Mesenchymal stem cell (in vitro differentiated cells and primary cell): ENCODE measurements around the gene GOLIM4.

Experiments used
- DNase-seq: peaks from one replicate; pipeline ENCODE4 v3.0.0-alpha.2; 2013
- H2AFZ ChIP-seq: one replicate; pipeline ENCODE4 v1.6.1; 2013; ENCODE audit warnings: low read depth, mild to moderate bottlenecking, control low read depth, inconsistent platforms, low read length, moderate library complexity
- H2AK5ac ChIP-seq: 2 replicates; pipeline ENCODE4 v1.6.1; 2013; ENCODE audit warnings: low read length, moderate library complexity, mild to moderate bottlenecking, inconsistent platforms; ENCODE audit not compliant: severe bottlenecking
- H2BK120ac ChIP-seq: one replicate; pipeline ENCODE4 v1.6.1; 2013; ENCODE audit warnings: low read depth, mild to moderate bottlenecking, inconsistent platforms, low read length, moderate library complexity
- H2BK12ac ChIP-seq, 2 experiments: one replicate each; pipeline ENCODE4 v1.6.1; 2013; ENCODE audit warnings: inconsistent platforms in 2 of 2, low read length in 2 of 2, mild to moderate bottlenecking in 2 of 2, moderate library complexity in 2 of 2, control low read depth in 1 of 2
- H2BK15ac ChIP-seq: one replicate; pipeline ENCODE4 v1.6.1; 2013; ENCODE audit warnings: mild to moderate bottlenecking, low read depth, inconsistent platforms; ENCODE audit not compliant: poor library complexity, severe bottlenecking
- H2BK5ac ChIP-seq: 2 replicates; pipeline ENCODE4 v1.6.1; 2013; ENCODE audit warnings: low read depth, mild to moderate bottlenecking, low read length, control low read depth, inconsistent platforms; ENCODE audit not compliant: poor library complexity, severe bottlenecking
- H3K14ac ChIP-seq, 2 experiments: one replicate each; pipeline ENCODE4 v1.6.1; 2013; ENCODE audit warnings: inconsistent platforms in 2 of 2, low read length in 2 of 2, control low read depth in 1 of 2, mild to moderate bottlenecking in 1 of 2, moderate library complexity in 1 of 2
- H3K18ac ChIP-seq, 2 experiments: one replicate each; pipeline ENCODE4 v1.6.1; 2013; ENCODE audit warnings: inconsistent platforms in 2 of 2, low read length in 2 of 2, control low read depth in 1 of 2, low read depth in 1 of 2, mild to moderate bottlenecking in 1 of 2
- H3K23ac ChIP-seq, 2 experiments: one replicate each; pipeline ENCODE4 v1.6.1; 2013; ENCODE audit warnings: inconsistent platforms in 2 of 2, low read length in 2 of 2, mild to moderate bottlenecking in 2 of 2, moderate library complexity in 2 of 2, control low read depth in 1 of 2
- H3K27ac ChIP-seq: 2 replicates; pipeline ENCODE4 v1.5.1; 2013; ENCODE audit warnings: mild to moderate bottlenecking, moderate library complexity, low read length, control low read depth, inconsistent platforms; ENCODE audit not compliant: poor library complexity, severe bottlenecking
- H3K27me3 ChIP-seq, 2 experiments: 2 replicates each; pipeline versions ENCODE4 v1.6.1 to v1.7.0; 2013; ENCODE audit warnings: low read length in 2 of 2, mild to moderate bottlenecking in 2 of 2, moderate library complexity in 2 of 2, control low read depth in 1 of 2, inconsistent platforms in 1 of 2; ENCODE audit not compliant: control insufficient read depth in 1 of 2, insufficient read depth in 1 of 2
- H3K36me3 ChIP-seq, 2 experiments: 2 replicates each; pipeline versions ENCODE4 v1.6.1 to v1.7.0; 2013; ENCODE audit warnings: low read length in 2 of 2, control low read depth in 1 of 2, inconsistent platforms in 1 of 2, low read depth in 1 of 2, mild to moderate bottlenecking in 1 of 2; ENCODE audit not compliant: insufficient read depth in 2 of 2, control insufficient read depth in 1 of 2
- H3K4ac ChIP-seq, 2 experiments: one replicate each; pipeline ENCODE4 v1.6.1; 2013; ENCODE audit warnings: inconsistent platforms in 2 of 2, low read length in 2 of 2, mild to moderate bottlenecking in 2 of 2, moderate library complexity in 2 of 2, control low read depth in 1 of 2, low read depth in 1 of 2
- H3K4me1 ChIP-seq: 2 replicates; pipeline ENCODE4 v1.6.1; 2013; ENCODE audit warnings: low read depth, low read length, control low read depth; ENCODE audit not compliant: control insufficient read depth, insufficient read depth
- H3K4me2 ChIP-seq: 2 replicates; pipeline ENCODE4 v1.6.1; 2013; ENCODE audit warnings: low read length, mild to moderate bottlenecking, inconsistent platforms; ENCODE audit not compliant: poor library complexity, severe bottlenecking
- H3K4me3 ChIP-seq, 2 experiments: 2 replicates each; pipeline versions ENCODE4 v1.5.1 to v1.7.0; 2013; ENCODE audit warnings: low read length in 2 of 2, mild to moderate bottlenecking in 2 of 2, control low read depth in 1 of 2, low read depth in 1 of 2; ENCODE audit not compliant: insufficient read depth in 1 of 2
- H3K79me1 ChIP-seq: replicated peaks from 2 replicates; pipeline ENCODE4 v1.6.1; 2013; ENCODE audit warnings: mild to moderate bottlenecking, control low read depth, low read length, inconsistent platforms; ENCODE audit not compliant: poor library complexity, severe bottlenecking
- H3K9ac ChIP-seq: 2 replicates; pipeline ENCODE4 v1.7.0; 2013; ENCODE audit warnings: mild to moderate bottlenecking, low read length, moderate library complexity
- H3K9me3 ChIP-seq: 2 replicates; pipeline ENCODE4 v1.7.0; 2013; ENCODE audit warnings: mild to moderate bottlenecking, low read length; ENCODE audit not compliant: control insufficient read depth
- H4K8ac ChIP-seq: one replicate; pipeline ENCODE4 v1.6.1; 2013; ENCODE audit warnings: inconsistent platforms, mild to moderate bottlenecking, low read length, moderate library complexity
- H4K91ac ChIP-seq: one replicate; pipeline ENCODE4 v1.6.1; 2013; ENCODE audit warnings: mild to moderate bottlenecking, low read length, inconsistent platforms
- WGBS: methylation state at CpG from one replicate; pipeline ENCODE4 v1.1.7; 2013; ENCODE audit warnings: mixed read lengths; 5-methylcytosine and 5-hydroxymethylcytosine counted together

GOLIM4 gene

DNA sequence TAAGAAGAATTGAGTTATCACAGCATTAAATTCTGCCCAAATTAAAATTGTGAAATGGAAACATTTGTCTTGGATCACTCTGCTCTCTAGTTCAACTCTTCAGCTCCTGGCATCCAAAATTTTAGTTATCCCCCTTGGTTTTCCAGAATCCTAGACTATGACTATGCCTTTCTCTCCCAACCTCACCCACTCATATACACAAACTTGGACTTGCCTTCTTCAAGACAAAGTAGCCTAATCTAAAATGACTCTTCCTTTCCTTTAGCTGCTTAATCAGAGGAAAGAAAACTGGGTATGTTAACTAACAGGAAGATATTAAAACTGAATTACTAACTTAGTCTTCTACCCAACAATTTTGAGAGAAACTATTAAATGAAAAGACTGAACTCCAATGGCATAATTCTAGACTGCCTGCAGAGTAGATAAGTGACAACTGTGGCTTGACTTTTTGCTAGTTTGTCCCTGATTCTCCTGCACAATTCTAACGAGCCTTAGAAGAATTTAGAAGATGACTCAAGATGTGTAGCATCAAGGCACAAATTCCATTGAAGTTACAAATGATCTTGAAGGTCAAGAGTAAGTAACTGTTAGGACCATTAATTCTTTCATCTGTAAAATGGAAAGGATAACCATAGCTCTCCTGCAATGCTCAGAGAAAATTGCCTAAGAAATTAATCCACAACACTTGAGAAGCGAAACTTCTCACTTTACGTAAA is 5.2 kb upstream of the GOLIM4 start:
- H4K91ac ChIP-seq: no peak overlapping the region
- no peak overlapping the region for H2BK12ac ChIP-seq
- H3K14ac ChIP-seq: no peak overlapping the region
- no peak overlapping the region for H4K8ac ChIP-seq
- H3K23ac ChIP-seq: no peak overlapping the region
- no peak overlapping the region for H2AK5ac ChIP-seq
- H3K79me1 ChIP-seq: no peaks in the 10 kb centered on the region
- H2AFZ ChIP-seq: no peak overlapping the region
- no peaks in the 10 kb centered on the region for H3K9me3 ChIP-seq
- peak overlapping the region in 1 of 2 experiments; percentile 21 for H3K4me3 ChIP-seq
- 46% methylated on average over 3 of the region's 3 CpGs for WGBS
- no peak overlapping the region for H2BK120ac ChIP-seq
- H3K4me2 ChIP-seq: no peak overlapping the region
- DNase-seq: peak; percentile 37
- peak overlapping the region; percentile 55 for H3K9ac ChIP-seq
- no peak overlapping the region for H2BK5ac ChIP-seq
- H3K4ac ChIP-seq: no peak overlapping the region
- no peaks in the 10 kb centered on the region for H3K4me1 ChIP-seq
- no peaks in the 10 kb centered on the region for H3K36me3 ChIP-seq
- no peak overlapping the region for H3K18ac ChIP-seq
- no peak overlapping the region for H2BK15ac ChIP-seq
- H3K27me3 ChIP-seq: no peaks in the 10 kb centered on the region
- no peak overlapping the region for H3K27ac ChIP-seq

DNA sequence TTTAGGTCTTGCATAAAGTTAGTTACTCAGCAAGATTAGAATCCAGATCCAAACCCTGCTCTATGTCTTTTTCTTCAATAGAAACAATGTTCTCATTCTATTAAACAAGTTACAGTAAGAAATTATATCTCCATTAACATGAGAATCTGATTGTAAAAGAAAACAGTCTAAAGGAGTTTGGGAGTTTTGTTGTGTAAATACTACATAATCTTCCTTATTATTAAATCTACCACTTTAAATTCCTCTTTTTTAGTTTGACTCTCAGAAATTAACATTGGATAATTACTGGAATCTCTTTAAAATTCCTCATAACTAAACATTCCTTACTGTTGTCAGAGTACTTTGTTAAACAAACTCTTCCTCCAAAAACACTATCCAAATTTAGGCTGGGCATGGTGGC is 1.7 kb upstream of the GOLIM4 start:
- Histone ChIP-seq H3K27ac (no peak overlapping the region), H3K79me1 (no peaks in the 10 kb centered on the region), H3K4me3 (no peak overlapping the region), H3K9me3 (no peaks in the 10 kb centered on the region), H3K23ac (no peak overlapping the region), H2BK120ac (no peak overlapping the region), H2BK15ac (no peak overlapping the region), H2AFZ (no peak overlapping the region), H2AK5ac (no peak overlapping the region), H3K4me1 (peaks cover 1% of the 10 kb centered on the region), H2BK12ac (no peak overlapping the region), H4K91ac (no peak overlapping the region), H3K4ac (no peak overlapping the region), H2BK5ac (no peak overlapping the region), H3K36me3 (no peaks in the 10 kb centered on the region), H3K14ac (no peak overlapping the region), H3K27me3 (no peaks in the 10 kb centered on the region), H4K8ac (no peak overlapping the region), H3K9ac (no peak overlapping the region), H3K18ac (no peak overlapping the region), H3K4me2 (no peak overlapping the region)
- DNase-seq: no peak

DNA sequence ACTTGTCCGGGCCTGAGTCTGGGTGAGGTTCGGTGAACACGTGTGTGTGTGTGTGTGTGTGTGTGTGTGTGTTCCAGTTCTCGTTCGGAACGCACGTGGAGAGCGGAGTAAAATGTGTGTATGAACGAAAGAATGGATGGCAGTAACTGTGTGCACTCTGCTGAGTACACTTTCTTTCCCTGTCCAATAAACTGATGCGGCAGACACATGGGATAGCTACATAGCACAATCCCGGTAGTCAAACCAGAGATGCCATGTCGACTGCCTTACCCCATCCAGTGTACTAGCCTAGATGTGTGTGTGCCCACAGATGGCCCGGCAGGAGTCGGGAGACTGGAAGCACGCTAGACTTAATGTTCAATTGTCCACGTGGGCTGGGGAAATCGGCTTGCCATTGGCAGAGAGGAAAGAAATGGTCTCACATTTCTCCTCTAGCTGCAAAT is 507 bp upstream of the GOLIM4 start:
- peak overlapping the region; percentile 61 to 99 for H3K4me3 ChIP-seq
- H4K91ac ChIP-seq: no peak overlapping the region
- peak overlapping the region; percentile 80 for H3K27ac ChIP-seq
- no peaks in the 10 kb centered on the region for H3K27me3 ChIP-seq
- peak overlapping the region in 1 of 2 experiments; percentile 72 for H3K18ac ChIP-seq
- H3K9me3 ChIP-seq: no peaks in the 10 kb centered on the region
- no peak overlapping the region for H3K23ac ChIP-seq
- no peak overlapping the region for H3K4ac ChIP-seq
- H4K8ac ChIP-seq: no peak overlapping the region
- H2AFZ ChIP-seq: peak overlapping the region; percentile 30
- peak; percentile 97 for DNase-seq
- H2BK12ac ChIP-seq: peak overlapping the region in 1 of 2 experiments; percentile 23
- peak overlapping the region; percentile 90 for H3K9ac ChIP-seq
- H2BK120ac ChIP-seq: no peak overlapping the region
- H3K4me2 ChIP-seq: peak overlapping the region; percentile 20
- H3K36me3 ChIP-seq: no peaks in the 10 kb centered on the region
- peak overlapping the region; percentile 54 for H2BK15ac ChIP-seq
- H2AK5ac ChIP-seq: no peak overlapping the region
- 0% methylated on average over 8 of the region's 17 CpGs for WGBS
- H3K79me1 ChIP-seq: no peaks in the 10 kb centered on the region
- H3K4me1 ChIP-seq: peaks cover 1% of the 10 kb centered on the region
- H3K14ac ChIP-seq: no peak overlapping the region
- no peak overlapping the region for H2BK5ac ChIP-seq

DNA sequence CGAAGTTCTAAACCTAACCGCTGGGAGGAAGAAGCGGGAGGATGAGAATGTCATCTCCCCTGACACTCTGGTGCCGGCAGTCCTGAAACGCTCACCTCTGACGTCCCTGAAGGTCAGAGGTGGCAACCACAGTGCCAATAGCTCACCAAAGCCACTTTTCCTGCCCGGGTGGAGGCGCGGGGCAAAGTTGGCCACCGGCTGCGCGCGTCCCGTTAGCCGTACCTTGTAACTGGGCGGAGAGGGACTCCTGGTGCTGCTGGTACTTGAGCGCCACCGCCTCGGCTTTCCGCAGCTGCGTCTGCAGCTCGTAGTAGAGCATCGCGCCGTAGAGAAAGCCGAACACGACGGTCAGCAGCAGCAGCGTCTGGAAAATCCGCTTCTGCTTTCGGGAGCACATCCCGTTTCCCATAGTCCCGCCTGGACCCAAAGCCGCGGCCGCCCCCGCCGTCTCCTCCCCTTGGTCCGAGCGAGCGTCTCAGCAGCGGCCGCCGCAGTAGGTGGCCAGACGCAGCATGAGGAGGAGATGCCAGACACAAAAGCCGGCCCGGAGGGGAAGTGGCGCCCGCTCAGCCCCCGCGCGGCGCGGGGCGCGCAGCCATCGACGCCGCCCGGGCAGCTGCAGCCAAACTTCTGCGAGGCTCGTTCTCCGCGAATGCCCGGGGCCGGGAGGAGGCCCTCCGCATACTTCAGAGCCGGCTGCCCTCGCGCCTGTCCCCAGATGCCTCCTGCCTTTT is 680 bp downstream of the GOLIM4 start:
- Histone ChIP-seq H3K4me1 (peaks cover 1% of the 10 kb centered on the region), H2BK12ac (peak overlapping the region in 1 of 2 experiments; percentile 59), H3K36me3 (no peaks in the 10 kb centered on the region), H3K79me1 (peaks cover 3% of the 10 kb centered on the region), H3K14ac (peak overlapping the region in 1 of 2 experiments; percentile 95), H3K4me3 (peak overlapping the region; percentile 98 to 99), H3K4ac (peak overlapping the region; percentile 73 to 89), H3K9ac (peak overlapping the region; percentile 90), H2BK120ac (peak overlapping the region; percentile 61), H2BK15ac (peak overlapping the region; percentile 75), H2AFZ (peak overlapping the region; percentile 97), H3K27me3 (no peaks in the 10 kb centered on the region), H4K8ac (peak overlapping the region; percentile 29), H3K27ac (peak overlapping the region; percentile 81), H3K9me3 (no peaks in the 10 kb centered on the region), H3K18ac (peak overlapping the region; percentile 87 to 98), H3K23ac (peak overlapping the region in 1 of 2 experiments; percentile 99), H3K4me2 (peak overlapping the region; percentile 96), H2BK5ac (peak overlapping the region; percentile 92), H4K91ac (peak overlapping the region; percentile 69), H2AK5ac (no peak overlapping the region)
- under 1% methylated on average over 62 of the region's 70 CpGs for WGBS
- peak; percentile 91 for DNase-seq
